Epithelial cell of esophagus (primary cell): ENCODE results near the gene RTTN.
"Not testable (repeated sequence)": the region's sequence is repeated elsewhere in the genome, so short reads cannot be mapped to it uniquely, and the experiment has no call there.

Experiments used
- DNase-seq: peaks from one replicate; pipeline ENCODE4 v3.0.0; 2010; ENCODE audit warnings: low read depth
- H3K4me3 ChIP-seq: 2 replicates; pipeline ENCODE4 v1.5.1; 2011; ENCODE audit warnings: mild to moderate bottlenecking, low read length, control low read depth
- CTCF ChIP-seq: IDR thresholded peaks from 2 replicates; pipeline ENCODE4 v1.5.1; 2011; ENCODE audit warnings: low read depth, mild to moderate bottlenecking, low read length, control low read depth, inconsistent platforms; ENCODE audit not compliant: insufficient read depth; ENCODE audit errors: missing control alignments

The RTTN gene

GRCh38 chr18:70205421-70206397 lies at the start of gene RTTN:
RTTN (minus strand) TSS chr18:70205687; CDS start chr18:70205658, 29 bp downstream.
- H3K4me3 ChIP-seq, result peak within 1 kb of the TSS; percentile 82
- peak; percentile 96 for DNase-seq
- TF ChIP-seq CTCF, result no peak

GRCh38 chr18:70250781-70251180 lies 45.3 kb upstream of the RTTN start:
- no peak for DNase-seq
- no peak overlapping the region for H3K4me3 ChIP-seq
- no peak for TF ChIP-seq CTCF

GRCh38 chr18:70249861-70250260 lies 44.4 kb upstream of the RTTN start:
- DNase-seq, H3K4me3 ChIP-seq: not testable (repeated sequence)

- H3K4me3 ChIP-seq, result no peak overlapping the region
- DNase-seq, result peak; percentile 47
- TF ChIP-seq CTCF, result no peak
Measured at GRCh38 chr18:70249118-70249517, 43.6 kb upstream of the RTTN start.

- TF ChIP-seq CTCF, result no peak
- no peak for DNase-seq
- no peak overlapping the region for H3K4me3 ChIP-seq
Measured at GRCh38 chr18:70246061-70246466, 40.6 kb upstream of the RTTN start.

GRCh38 chr18:70243131-70243929 lies 37.8 kb upstream of the RTTN start:
- TF ChIP-seq CTCF, result no peak
- peak; percentile 81 for DNase-seq
- H3K4me3 ChIP-seq, result no peak overlapping the region

GRCh38 chr18:70236921-70237320 lies 31.4 kb upstream of the RTTN start:
- H3K4me3 ChIP-seq, DNase-seq: not testable (repeated sequence)
